ENCODE results near the gene PLEKHG7. TPM values are rescaled to one million over a fixed set of nuclear protein-coding genes. Genes with fewer than 3 reads are reported as not detected.

PLEKHG7 gene
- total and polyA plus RNA-seq, 9 of the 15 experiments (the other 6 are each of a cell fraction or from before 2014, with no cell fraction given), result 0.03 TPM; not detected in 8

DNA sequence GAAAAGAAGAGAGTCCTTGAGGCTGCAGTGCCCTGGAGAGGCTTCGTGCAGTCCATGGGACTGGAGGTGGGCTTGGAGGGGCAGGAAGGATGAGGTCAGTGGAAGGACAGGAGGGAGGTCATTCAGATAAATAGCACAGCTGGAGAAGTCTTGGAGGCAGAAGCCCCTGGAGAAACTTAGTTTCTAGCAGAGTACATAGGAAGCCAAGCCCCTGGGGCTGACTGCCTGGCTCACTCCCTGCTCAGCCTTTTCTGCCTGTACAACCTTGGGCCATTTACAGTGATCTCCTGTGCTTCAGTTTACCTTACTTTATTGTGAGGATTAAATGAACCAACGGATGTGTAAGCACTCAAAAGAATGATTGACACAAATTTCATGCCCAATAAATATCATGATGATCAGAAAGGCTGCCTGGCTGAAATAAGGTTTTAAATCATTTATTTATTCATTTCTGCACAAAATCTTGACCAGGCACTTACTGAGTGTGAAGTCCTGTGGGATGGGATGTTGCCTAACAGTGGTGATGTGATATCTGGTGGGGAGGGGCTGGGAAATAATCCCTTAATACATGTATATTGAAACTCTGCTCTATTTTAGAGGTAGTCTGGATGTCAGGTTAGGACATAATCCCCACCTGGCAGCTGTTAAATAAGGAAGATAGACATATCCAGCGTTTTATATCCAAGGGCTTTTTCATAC is 54.3 kb downstream of the PLEKHG7 start:
- Histone ChIP-seq H4K20me1 (replicated peaks; ENCODE audit: control insufficient read depth, insufficient read depth, low read length) (no peaks in the 10 kb centered on the region), H3K9ac (ENCODE audit: insufficient read depth in 1 of 2, low read depth in 2 of 2, low read length in 2 of 2) (no peak overlapping the region), H3K9me3 (replicated peaks; ENCODE audit: control insufficient read depth, insufficient read depth, low read depth, low read length) (no peaks in the 10 kb centered on the region), H3K36me3 (ENCODE audit: control insufficient read depth, insufficient read depth, low read length) (no peaks in the 10 kb centered on the region), H3K79me2 (ENCODE audit: control insufficient read depth, insufficient read depth, low read length) (no peaks in the 10 kb centered on the region), H3K4me2 (ENCODE audit: insufficient read depth, low read length) (no peak overlapping the region), H2AFZ (ENCODE audit: low read depth, low read length) (no peak overlapping the region), H3K4me3 (no peak overlapping the region), H3K27me3 (ENCODE audit: control insufficient read depth in 2 of 2, insufficient read depth in 2 of 2, low read length in 2 of 2) (peaks cover 11 to 13% of the 10 kb centered on the region in 2 experiments; a peak in 3 of 5 replicates), H3K4me1 (replicated peaks in 1 of 2; ENCODE audit: control insufficient read depth in 2 of 2, insufficient read depth in 2 of 2, low read length in 2 of 2) (no peaks in the 10 kb centered on the region; a peak in 1 of 5 replicates), H3K9me1 (ENCODE audit: control insufficient read depth, insufficient read depth, low read length) (no peaks in the 10 kb centered on the region), H3K27ac (ENCODE audit: extremely low read depth, low read depth, low read length) (no peak overlapping the region)
- in situ Hi-C loops (cut with MboI) (no loop called here), intact Hi-C loops (cut with micrococcal nuclease) (no loop called here)
- CTCF ChIA-PET (ENCODE audit: low intra/inter-chr PET ratio), result no interaction called here
- TF ChIP-seq FOXM1 (IDR thresholded peaks at IDR 0.05; ENCODE audit: low read depth) (no peak), FOXM1 (CRISPR knock-in tag; IDR thresholded peaks at IDR 0.05; ENCODE audit: low read depth) (no peak), RBM34 (IDR thresholded peaks at IDR 0.05; ENCODE audit: borderline replicate concordance, insufficient read depth, low read length) (no peak)
- POLR2A ChIA-PET, result interaction anchor here (1.3 kb wide), 1 partner anchor 11 kb away, joined by 4 read pairs; no protein-coding TSS in a partner anchor
- FAIRE-seq (no peak), DNase-seq (ENCODE audit: extremely low read depth in 1 of 4, low spot score in 3 of 4) (no peak), ATAC-seq (no peak)
- no TSS peak for BruUV-seq (replicated peaks)
- WGBS (ENCODE audit: insufficient coverage, low coverage, missing lambda C conversion rate), result 0% methylated on average over 3 of the region's 3 CpGs

DNA sequence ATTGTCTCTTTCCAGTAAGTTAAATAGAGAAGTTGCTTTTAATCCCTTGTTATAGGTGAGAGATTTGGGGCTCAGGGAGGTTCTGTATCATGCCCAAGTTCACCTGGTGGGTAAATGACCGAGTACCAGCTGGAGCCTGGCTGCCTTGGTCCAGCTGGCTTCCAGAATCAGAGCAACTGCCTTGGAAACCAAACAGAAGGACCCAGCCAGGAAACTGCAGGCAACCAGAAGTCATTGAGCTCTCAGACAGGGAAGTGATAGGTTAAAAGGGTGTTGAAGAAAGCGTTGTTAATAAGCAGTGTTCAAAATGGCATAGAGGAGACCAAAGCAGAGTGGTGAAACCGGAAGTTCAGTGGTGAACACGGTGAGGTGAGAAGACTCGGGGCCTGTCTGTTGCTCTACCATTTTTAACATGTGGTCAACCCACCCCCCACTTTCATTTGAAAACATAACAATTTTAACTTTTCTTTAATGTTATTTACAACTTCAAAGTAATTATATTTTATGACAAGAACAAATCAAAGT is 54.9 kb downstream of the PLEKHG7 start:
- ChIA-PET POLR2A (interaction anchor here (1.0 to 1.3 kb wide), 2 partner anchors 12 to 19 kb away, joined by 4 read pairs; no protein-coding TSS in a partner anchor), CTCF (ENCODE audit: low intra/inter-chr PET ratio) (no interaction called here)
- no peaks in the 10 kb centered on the region for H3K9me3 ChIP-seq (replicated peaks; ENCODE audit: control insufficient read depth, insufficient read depth, low read depth, low read length)
- in situ Hi-C loops (cut with MboI) (no loop called here), intact Hi-C loops (cut with micrococcal nuclease) (no loop called here)
- FAIRE-seq (no peak), DNase-seq (ENCODE audit: extremely low read depth in 1 of 4, low spot score in 3 of 4) (no peak), ATAC-seq (no peak)
- H3K4me1 ChIP-seq (replicated peaks in 1 of 2; ENCODE audit: control insufficient read depth in 2 of 2, insufficient read depth in 2 of 2, low read length in 2 of 2), result no peaks in the 10 kb centered on the region; a peak in 1 of 5 replicates
- peaks cover 8 to 11% of the 10 kb centered on the region in 2 experiments; a peak in 3 of 5 replicates for H3K27me3 ChIP-seq (ENCODE audit: control insufficient read depth in 2 of 2, insufficient read depth in 2 of 2, low read length in 2 of 2)
- no TSS peak for BruUV-seq (replicated peaks)
- no peak overlapping the region for H3K27ac ChIP-seq (ENCODE audit: extremely low read depth, low read depth, low read length)
- no peak overlapping the region for H3K4me2 ChIP-seq (ENCODE audit: insufficient read depth, low read length)
- no peaks in the 10 kb centered on the region for H3K36me3 ChIP-seq (ENCODE audit: control insufficient read depth, insufficient read depth, low read length)
- H3K4me3 ChIP-seq, result no peak overlapping the region
- H3K9me1 ChIP-seq (ENCODE audit: control insufficient read depth, insufficient read depth, low read length), result no peaks in the 10 kb centered on the region
- H2AFZ ChIP-seq (ENCODE audit: low read depth, low read length), result no peak overlapping the region
- no peak overlapping the region for H3K9ac ChIP-seq (ENCODE audit: insufficient read depth in 1 of 2, low read depth in 2 of 2, low read length in 2 of 2)
- H3K79me2 ChIP-seq (ENCODE audit: control insufficient read depth, insufficient read depth, low read length), result no peaks in the 10 kb centered on the region
- WGBS (ENCODE audit: insufficient coverage, low coverage, missing lambda C conversion rate), result 8% methylated on average over 5 of the region's 5 CpGs
- no peaks in the 10 kb centered on the region for H4K20me1 ChIP-seq (replicated peaks; ENCODE audit: control insufficient read depth, insufficient read depth, low read length)
- TF ChIP-seq ZNF551 (CRISPR knock-in tag; IDR thresholded peaks at IDR 0.05) (no peak), RHOXF2B (CRISPR knock-in tag; conservative IDR thresholded peaks at IDR 0.05) (no peak), EWSR1 (IDR thresholded peaks at IDR 0.05; ENCODE audit: borderline replicate concordance, low read depth, partially characterized antibody) (no peak)
